ENCODE data around the gene MEIS1. TPM values are rescaled to one million over a fixed set of nuclear protein-coding genes. Genes with fewer than 3 reads are reported as not detected.

Gene MEIS1
- total and polyA plus RNA-seq, 12 donors = 24.8 to 63.8 (median 38.6) TPM

- H3K9me3 ChIP-seq = no peaks in the 10 kb centered on the region
- intact Hi-C loops (cut with DNase I) = no loop called here
- DNase-seq (no peak), ATAC-seq (no peak)
- no peak overlapping the region for H3K4me3 ChIP-seq
- H3K36me3 ChIP-seq = peaks cover 0 to 25% (median 7%) of the 10 kb centered on the region in 9 donors
- H3K4me1 ChIP-seq = peaks cover 0 to 36% (median 12%) of the 10 kb centered on the region in 9 donors
- no peak overlapping the region for H3K27ac ChIP-seq
- WGBS, 2 donors = 91 to 98% methylated on average over 1 of the region's 1 CpG
- H3K27me3 ChIP-seq = no peaks in the 10 kb centered on the region
- TF ChIP-seq CTCF (IDR thresholded peaks at IDR 0.05) = no peak
Observed at GRCh38 chr2:66550826-66551225, 115.9 kb downstream of the MEIS1 start.

GRCh38 chr2:66553370-66553769 is 118.4 kb downstream of the MEIS1 start:
- 46 to 57% methylated on average over 4 of the region's 4 CpGs for WGBS, 2 donors
- ATAC-seq = no peak
- no peak overlapping the region for H3K27ac ChIP-seq

GRCh38 chr2:66555091-66555490 is 120.2 kb downstream of the MEIS1 start:
- Histone ChIP-seq H3K4me3 (peak overlapping the region in 9 of 10 donors; percentile 5 to 51 (median 47)), H3K27ac (peak overlapping the region in 9 of 10 donors; percentile 13 to 88 (median 74)), H3K9me3 (no peaks in the 10 kb centered on the region), H3K27me3 (no peaks in the 10 kb centered on the region), H3K4me1 (peaks cover 0 to 30% (median 14%) of the 10 kb centered on the region in 9 donors), H3K36me3 (peaks cover 0 to 1% (median 0%) of the 10 kb centered on the region in 9 donors)
- DNase-seq = no peak
- no peak for TF ChIP-seq CTCF (IDR thresholded peaks at IDR 0.05)
- intact Hi-C loops (cut with DNase I) = loop anchor here in 1 of 10 donors (5.0 kb wide), 1 partner anchor 123 kb away; no protein-coding TSS in a partner anchor
- ATAC-seq = peak in 5 of 8 donors; percentile 47 to 74 (median 53)
- 0 to 4% methylated on average over 4 of the region's 4 CpGs for WGBS, 2 donors

More at GRCh38 chr2:66553370-66553769, 118.4 kb downstream of the MEIS1 start:
- peaks cover 0 to 32% (median 15%) of the 10 kb centered on the region in 9 donors for H3K4me1 ChIP-seq
- TF ChIP-seq CTCF (IDR thresholded peaks at IDR 0.05) = no peak
- intact Hi-C loops (cut with DNase I) = no loop called here
- DNase-seq = peak in 1 of 2 donors; percentile 53
- H3K27me3 ChIP-seq = no peaks in the 10 kb centered on the region
- H3K9me3 ChIP-seq = no peaks in the 10 kb centered on the region
- no peak overlapping the region for H3K4me3 ChIP-seq
- peaks cover 0 to 18% (median 4%) of the 10 kb centered on the region in 9 donors for H3K36me3 ChIP-seq

GRCh38 chr2:66555501-66556324 is 120.8 kb downstream of the MEIS1 start:
- TF ChIP-seq CTCF (IDR thresholded peaks at IDR 0.05) = no peak
- 4 to 5% methylated on average over 14 of the region's 14 CpGs for WGBS, 2 donors
- Histone ChIP-seq H3K27ac (peak overlapping the region; percentile 13 to 88 (median 72)), H3K36me3 (no peaks in the 10 kb centered on the region), H3K4me1 (peaks cover 0 to 30% (median 14%) of the 10 kb centered on the region in 9 donors), H3K9me3 (no peaks in the 10 kb centered on the region), H3K4me3 (peak overlapping the region; percentile 5 to 51 (median 42)), H3K27me3 (no peaks in the 10 kb centered on the region)
- peak in 1 of 2 donors; percentile 17 for DNase-seq
- intact Hi-C loops (cut with DNase I) = loop anchor here in 1 of 10 donors (5.0 kb wide), 1 partner anchor 123 kb away; no protein-coding TSS in a partner anchor
- peak; percentile 63 to 82 (median 74) for ATAC-seq
